H1 (cell line): Measurements from ENCODE around the gene SNAPC2. TPM values are rescaled to one million over a fixed set of nuclear protein-coding genes. Genes with fewer than 3 reads are reported as not detected.

Source experiments
- CTCF ChIA-PET: fragments of 300-600 bp; sonication (Branson Sonifier 250); formaldehyde crosslinking; loops from one replicate; lab custom pipeline; 2021; ENCODE audit not compliant: partially characterized antibody; lab: Charles Lee
- POLR2A ChIA-PET: fragments of 300-600 bp; sonication (Branson Sonifier 250); formaldehyde crosslinking; loops from one replicate; lab custom pipeline; 2021; ENCODE audit warnings: inconsistent platforms; ENCODE audit not compliant: partially characterized antibody; lab: Charles Lee
- DNase-seq, 2 experiments: peaks; one replicate each; pipeline versions ENCODE4 v3.0.0 to v3.0.0-alpha.2; 2010 to 2022; ENCODE audit warnings: low spot score in 2 of 2, low read depth in 1 of 2, mixed read lengths in 1 of 2
- FAIRE-seq: peaks from 2 replicates; lab custom pipeline; 2011; peaks lifted over from hg19 to GRCh38; lab: Jason Lieb, UNC
- H2AFZ ChIP-seq: 2 replicates; pipeline ENCODE4 v1.8.1; 2012; ENCODE audit warnings: low read length, inconsistent platforms
- H2AK5ac ChIP-seq: 2 replicates; pipeline ENCODE4 v1.6.1; 2013; ENCODE audit warnings: low read depth, low read length
- H2BK120ac ChIP-seq: replicated peaks from 2 replicates; pipeline ENCODE3; 2013; ENCODE audit warnings: low read depth, low read length, inconsistent platforms
- H2BK12ac ChIP-seq: 2 replicates; pipeline ENCODE4 v1.6.1; 2013; ENCODE audit warnings: low read depth, low read length
- H2BK15ac ChIP-seq: 2 replicates; pipeline ENCODE4 v1.6.1; 2013; ENCODE audit warnings: low read length
- H2BK20ac ChIP-seq: 2 replicates; pipeline ENCODE4 v1.6.1; 2013; ENCODE audit warnings: low read length
- H2BK5ac ChIP-seq: 2 replicates; pipeline ENCODE4 v1.6.1; 2013; ENCODE audit warnings: low read depth, low read length
- H3K14ac ChIP-seq: 2 replicates; pipeline ENCODE4 v1.6.1; 2013; ENCODE audit warnings: inconsistent platforms; ENCODE audit not compliant: insufficient read length
- H3K18ac ChIP-seq: 2 replicates; pipeline ENCODE4 v1.6.1; 2013; ENCODE audit warnings: low read length; ENCODE audit errors: extremely low read depth
- H3K23ac ChIP-seq: 2 replicates; pipeline ENCODE4 v1.6.1; 2013; ENCODE audit warnings: inconsistent platforms; ENCODE audit not compliant: insufficient read length
- H3K23me2 ChIP-seq: 2 replicates; pipeline ENCODE4 v1.6.1; 2013; ENCODE audit warnings: low read depth, low read length
- H3K27ac ChIP-seq: 2 replicates; pipeline ENCODE4 v1.6.1; 2011; ENCODE audit warnings: low read depth, low read length, inconsistent platforms
- H3K27me3 ChIP-seq, 4 experiments: replicated peaks in 1 of 4; 1 replicate in 1 of 4; 2 replicates in 3 of 4; pipeline versions ENCODE4 v1.6.1 to v1.8.1; 2011 to 2013; ENCODE audit warnings: low read length in 3 of 4, mild to moderate bottlenecking in 3 of 4, inconsistent platforms in 2 of 4, mixed read lengths in 2 of 4, moderate library complexity in 1 of 4; ENCODE audit not compliant: control insufficient read depth in 3 of 4, insufficient read depth in 3 of 4; ENCODE audit errors: extremely low read depth in 1 of 4
- H3K36me3 ChIP-seq, 4 experiments: 2 replicates each; pipeline versions ENCODE4 v1.6.1 to v1.8.1; 2011 to 2013; ENCODE audit warnings: mild to moderate bottlenecking in 4 of 4, low read length in 3 of 4, moderate library complexity in 2 of 4, control low read depth in 1 of 4, inconsistent platforms in 1 of 4; ENCODE audit not compliant: insufficient read depth in 4 of 4, control insufficient read depth in 2 of 4
- H3K4ac ChIP-seq: replicated peaks from 2 replicates; pipeline ENCODE3; 2013; ENCODE audit warnings: low read length, low read depth, mixed read lengths, inconsistent platforms; ENCODE audit not compliant: insufficient read length
- H3K4me1 ChIP-seq, 4 experiments: replicated peaks in 1 of 4; 1 replicate in 1 of 4; 2 replicates in 3 of 4; pipeline versions ENCODE4 v1.6.1 to v1.8.1; 2011 to 2013; ENCODE audit warnings: low read length in 3 of 4, inconsistent platforms in 2 of 4, mixed read lengths in 1 of 4; ENCODE audit not compliant: insufficient read depth in 4 of 4, control insufficient read depth in 3 of 4
- H3K4me2 ChIP-seq, 2 experiments: 2 replicates each; pipeline versions ENCODE4 v1.6.1 to v1.8.1; 2011 to 2013; ENCODE audit warnings: low read depth in 2 of 2, low read length in 2 of 2, control low read depth in 1 of 2, inconsistent platforms in 1 of 2, mild to moderate bottlenecking in 1 of 2; ENCODE audit not compliant: insufficient read depth in 1 of 2
- H3K4me3 ChIP-seq, 4 experiments: fragments of 200-600, 300-600 bp in 1 of 4; sonication (generic), shearing (Covaris generic), sonication (Bioruptor Twin) in 1 of 4; 2 replicates each; pipeline versions ENCODE4 v1.5.1 to v1.8.1; 2011 to 2016; ENCODE audit warnings: low read length in 4 of 4, low read depth in 3 of 4, control low read depth in 2 of 4, inconsistent platforms in 2 of 4, mild to moderate bottlenecking in 2 of 4, mixed read lengths in 1 of 4, moderate library complexity in 1 of 4; ENCODE audit not compliant: insufficient read depth in 2 of 4; ENCODE audit errors: extremely low read depth in 1 of 4
- H3K56ac ChIP-seq: replicated peaks from 2 replicates; pipeline ENCODE3; 2013; ENCODE audit warnings: low read depth, mild to moderate bottlenecking, mixed read lengths, low read length, inconsistent platforms; ENCODE audit not compliant: insufficient read length
- H3K79me1 ChIP-seq: 2 replicates; pipeline ENCODE4 v1.6.1; 2013; ENCODE audit warnings: low read depth, low read length, control low read depth
- H3K79me2 ChIP-seq, 2 experiments: 2 replicates each; pipeline versions ENCODE4 v1.6.1 to v1.8.1; 2012 to 2013; ENCODE audit warnings: low read length in 2 of 2, mild to moderate bottlenecking in 2 of 2, inconsistent platforms in 1 of 2; ENCODE audit not compliant: insufficient read depth in 2 of 2, control insufficient read depth in 1 of 2
- H3K9ac ChIP-seq, 4 experiments: replicated peaks in 1 of 4; 1 replicate in 1 of 4; 2 replicates in 3 of 4; pipeline versions ENCODE4 v1.6.1 to v1.8.1; 2011 to 2013; ENCODE audit warnings: low read depth in 3 of 4, low read length in 3 of 4, control low read depth in 2 of 4, mild to moderate bottlenecking in 2 of 4, moderate library complexity in 2 of 4, inconsistent platforms in 1 of 4; ENCODE audit errors: extremely low read depth in 1 of 4
- H3K9me3 ChIP-seq, 2 experiments: 2 replicates each; pipeline versions ENCODE4 v1.6.1 to v1.8.1; 2012 to 2013; ENCODE audit warnings: mild to moderate bottlenecking in 2 of 2, moderate library complexity in 2 of 2, control low read depth in 1 of 2, inconsistent platforms in 1 of 2, low read depth in 1 of 2, low read length in 1 of 2, mixed read lengths in 1 of 2; ENCODE audit not compliant: insufficient read depth in 2 of 2
- H4K20me1 ChIP-seq, 2 experiments: replicated peaks in 1 of 2; 2 replicates each; pipeline versions ENCODE3 to v1.8.1; 2011 to 2013; ENCODE audit warnings: inconsistent platforms in 2 of 2, low read length in 2 of 2, mild to moderate bottlenecking in 1 of 2; ENCODE audit not compliant: insufficient read depth in 2 of 2, control insufficient read depth in 1 of 2
- H4K5ac ChIP-seq: 2 replicates; pipeline ENCODE4 v1.6.1; 2013; ENCODE audit warnings: low read length, low read depth, mixed read lengths, inconsistent platforms; ENCODE audit not compliant: insufficient read length
- H4K8ac ChIP-seq: 2 replicates; pipeline ENCODE4 v1.8.0; 2013; ENCODE audit warnings: mild to moderate bottlenecking, moderate library complexity, low read length, inconsistent platforms; ENCODE audit not compliant: insufficient read depth; ENCODE audit errors: extremely low read depth
- H4K91ac ChIP-seq: replicated peaks from 2 replicates; pipeline ENCODE3; 2013; ENCODE audit warnings: low read length, mixed read lengths, inconsistent platforms; ENCODE audit not compliant: insufficient read length
- BACH1 ChIP-seq: IDR thresholded peaks from 2 replicates; pipeline ENCODE4 v1.6.1; 2012; ENCODE audit warnings: low read length, improper control_type of control experiment
- CBX8 ChIP-seq: fragments of 300-800, 300-1000 bp; sonication (generic); IDR thresholded peaks from 2 replicates; pipeline ENCODE4 v1.7.1; 2016; ENCODE audit warnings: low read depth, low read length, borderline replicate concordance
- CHD2 ChIP-seq: IDR thresholded peaks from 2 replicates; pipeline ENCODE4 v1.6.1; 2012; ENCODE audit warnings: low read length, improper control_type of control experiment
- EZH2 ChIP-seq: fragments of 200-600 bp; sonication (generic); IDR thresholded peaks from 2 replicates; pipeline ENCODE4 v1.7.1; 2012; ENCODE audit warnings: low read depth, mild to moderate bottlenecking, moderate library complexity, low read length, inconsistent platforms; ENCODE audit not compliant: severe bottlenecking
- GTF2F1 ChIP-seq: IDR thresholded peaks from 2 replicates; pipeline ENCODE4 v1.6.1; 2012; ENCODE audit warnings: low read depth, low read length, improper control_type of control experiment, borderline replicate concordance
- RFX5 ChIP-seq: IDR thresholded peaks from 2 replicates; pipeline ENCODE4 v1.6.1; 2011; ENCODE audit warnings: low read depth, low read length, improper control_type of control experiment, borderline replicate concordance
- SAP30 ChIP-seq: fragments of 300-600 bp; sonication (generic); IDR thresholded peaks from 2 replicates; pipeline ENCODE4 v1.7.1; 2012; ENCODE audit warnings: low read length, moderate library complexity, mild to moderate bottlenecking, inconsistent platforms; ENCODE audit not compliant: insufficient read depth, insufficient replicate concordance
- SIX5 ChIP-seq: IDR thresholded peaks from 2 replicates; pipeline ENCODE4 v1.6.1; 2011; ENCODE audit warnings: mild to moderate bottlenecking, low read depth, low read length
- SP4 ChIP-seq: IDR thresholded peaks from 2 replicates; pipeline ENCODE4 v1.6.1; 2012; ENCODE audit warnings: low read length, inconsistent platforms
- SRF ChIP-seq: IDR thresholded peaks from 2 replicates; pipeline ENCODE4 v1.6.1; 2011; ENCODE audit warnings: mild to moderate bottlenecking, low read depth, low read length, moderate library complexity
- WGBS, 2 experiments: shearing (Covaris generic) in 1 of 2; methylation state at CpG; one replicate each; pipeline versions ENCODE4 v1.1.6 to v1.1.7; 2013 to 2015; ENCODE audit warnings: low lambda C conversion rate in 2 of 2, mixed read lengths in 2 of 2, inconsistent platforms in 1 of 2, low coverage in 1 of 2, missing lambda C conversion rate in 1 of 2; ENCODE audit not compliant: insufficient replicate concordance in 2 of 2, insufficient coverage in 1 of 2, insufficient read length in 1 of 2; ENCODE audit errors: extremely low coverage in 1 of 2, missing lambda C conversion rate in 1 of 2; 5-methylcytosine and 5-hydroxymethylcytosine counted together
- polyA plus RNA-seq, 7 experiments: library from polyadenylated mRNA; depleted of rRNA in 3 of 7; stranded (reverse) in 5 of 7; unstranded in 2 of 7; fragments of >200 nt in 5 of 7; fragments of 200-250 nt in 2 of 7; gene quantifications; 1 replicate in 5 of 7; 2 replicates in 1 of 7; 4 replicates in 1 of 7; pipeline versions ENCODE4 v1.2.1 to v1.2.3, GENCODE V29; 2011 to 2013; ENCODE audit warnings: missing spikeins in 2 of 7, mixed read lengths in 2 of 7
- total RNA-seq: library from RNA; stranded (reverse); fragmentation: NEBNext Ultra II Directional; extraction: Animal tissue kit (Norgen Biotek cat#: 25700); gene quantifications from 2 replicates; pipeline ENCODE4 v1.2.1, GENCODE V29; 2021
- TF ChIP-seq, protein P1 (sequence below): IDR thresholded peaks from 2 replicates; pipeline ENCODE4 v1.6.1; 2011; ENCODE audit warnings: low read length, improper control_type of control experiment

SNAPC2 gene
- total and polyA plus RNA-seq, 2 of the 8 experiments (the other 6 are each of a cell fraction or from before 2014, with no cell fraction given) = 18.2 to 20.3 TPM

DNA sequence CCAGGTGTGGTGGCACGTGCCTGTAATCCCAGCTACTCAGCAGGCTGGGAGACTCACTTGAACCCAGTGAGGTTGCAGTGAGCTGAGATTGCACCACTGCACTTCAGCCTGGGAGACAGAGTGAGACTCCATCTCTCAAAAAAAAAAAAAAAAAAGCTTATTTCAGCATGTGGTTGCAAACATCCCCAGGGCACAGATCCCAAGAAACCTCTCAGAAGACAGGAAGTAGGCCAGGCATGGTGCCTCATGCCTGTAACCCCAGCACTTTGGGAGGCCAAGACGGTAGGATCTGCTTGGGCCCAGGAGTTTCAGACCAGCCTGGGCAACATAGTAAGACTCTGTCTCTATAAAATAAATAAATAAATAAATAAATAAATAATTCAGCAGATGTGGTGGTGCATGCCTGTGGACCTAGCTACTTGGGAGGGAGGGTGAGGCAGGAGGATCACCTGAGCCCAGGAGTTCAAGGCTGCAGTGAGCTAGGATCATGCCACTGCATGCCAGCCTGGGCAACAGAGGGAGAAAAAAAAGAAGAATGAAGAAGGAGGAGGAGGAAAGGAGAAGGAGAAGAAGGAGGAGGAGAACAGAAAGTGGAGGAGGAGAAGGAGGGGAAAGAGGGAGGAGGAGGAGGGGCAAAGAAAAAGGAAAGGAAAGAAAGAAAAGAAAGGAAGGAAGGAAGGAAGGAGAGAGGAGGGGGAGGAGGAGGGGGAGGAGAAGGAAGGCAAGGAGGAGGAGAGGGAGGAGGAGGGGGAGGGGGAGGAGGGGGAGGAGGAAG lies 36.2 kb upstream of the SNAPC2 start:
- CTCF ChIA-PET = interaction anchor here (1.3 to 2.1 kb wide), 5 partner anchors 15 to 52 kb away, joined by 4 to 6 read pairs (median 4); no protein-coding TSS in a partner anchor
- Histone ChIP-seq H3K4ac (no peak overlapping the region), H2AK5ac (no peak overlapping the region), H3K9me3 (no peaks in the 10 kb centered on the region), H3K27ac (no peak overlapping the region), H3K23ac (no peak overlapping the region), H3K56ac (no peak overlapping the region), H4K91ac (no peak overlapping the region), H2BK120ac (no peak overlapping the region), H2AFZ (no peak overlapping the region), H3K27me3 (peaks cover 0 to 4% (median 3%) of the 10 kb centered on the region in 4 experiments; a peak in 4 of 7 replicates), H4K20me1 (no peaks in the 10 kb centered on the region), H2BK5ac (no peak overlapping the region), H3K36me3 (no peaks in the 10 kb centered on the region), H3K4me2 (no peak overlapping the region), H2BK15ac (no peak overlapping the region), H3K79me2 (no peaks in the 10 kb centered on the region), H3K9ac (no peak overlapping the region), H3K14ac (no peak overlapping the region), H3K18ac (no peak overlapping the region), H3K4me3 (no peak overlapping the region), H3K4me1 (peaks cover 0 to 7% (median 5%) of the 10 kb centered on the region in 4 experiments; a peak in 4 of 7 replicates), H4K8ac (no peak overlapping the region), H4K5ac (no peak overlapping the region), H3K79me1 (no peaks in the 10 kb centered on the region), H2BK12ac (no peak overlapping the region), H2BK20ac (no peak overlapping the region), H3K23me2 (peaks cover 6% of the 10 kb centered on the region; the same call in 1 of the 2 replicates)
- WGBS, 2 experiments = 79% methylated on average over 2 of the region's 2 CpGs; no CpG with 5 or more reads in 1 of the 2 experiments
- FAIRE-seq = no peak
- no peak for DNase-seq
- POLR2A ChIA-PET = interaction anchor here (0.9 to 1.5 kb wide), 8 partner anchors 9 to 59 kb away, joined by 3 to 5 read pairs (median 3); partner anchors contain the start of genes PRR36 and TIMM44
- no peak for TF ChIP-seq SRF
- no peak for TF ChIP-seq EZH2
- TF ChIP-seq RFX5 = no peak
- no peak for TF ChIP-seq CHD2
- no peak for TF ChIP-seq GTF2F1
- TF ChIP-seq SAP30 = no peak
- TF ChIP-seq BACH1 = no peak
- TF ChIP-seq SP4 = no peak
- TF ChIP-seq CBX8 = no peak
- no peak for TF ChIP-seq SIX5
- TF ChIP-seq, protein P1, sequence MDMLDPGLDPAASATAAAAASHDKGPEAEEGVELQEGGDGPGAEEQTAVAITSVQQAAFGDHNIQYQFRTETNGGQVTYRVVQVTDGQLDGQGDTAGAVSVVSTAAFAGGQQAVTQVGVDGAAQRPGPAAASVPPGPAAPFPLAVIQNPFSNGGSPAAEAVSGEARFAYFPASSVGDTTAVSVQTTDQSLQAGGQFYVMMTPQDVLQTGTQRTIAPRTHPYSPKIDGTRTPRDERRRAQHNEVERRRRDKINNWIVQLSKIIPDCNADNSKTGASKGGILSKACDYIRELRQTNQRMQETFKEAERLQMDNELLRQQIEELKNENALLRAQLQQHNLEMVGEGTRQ = no peak
